Fibroblast of the aortic adventitia (primary cell): Measurements from ENCODE around the gene FURIN. TPM values are rescaled to one million over a fixed set of nuclear protein-coding genes. Genes with fewer than 3 reads are reported as not detected.

Experiments
- DNase-seq: peaks from one replicate; pipeline ENCODE4 v3.0.0-alpha.2; 2010; ENCODE audit warnings: low read depth
- H3K4me3 ChIP-seq: 2 replicates; pipeline ENCODE4 v1.5.1; 2011; ENCODE audit warnings: low read depth, mild to moderate bottlenecking, control low read depth, low read length, moderate library complexity
- CTCF ChIP-seq: IDR thresholded peaks from 2 replicates; pipeline ENCODE4 v1.5.1; 2011; ENCODE audit warnings: mild to moderate bottlenecking, low read length, control low read depth, inconsistent platforms; ENCODE audit not compliant: insufficient read depth
- small RNA-seq: library from RNA; depleted of rRNA; stranded (forward); fragments of <200 nt; gene quantifications from one replicate; pipeline ENCODE3, GENCODE V24; 2012
- total RNA-seq: library from RNA; depleted of rRNA; stranded (reverse); fragments of >200 nt; gene quantifications from 2 replicates; pipeline ENCODE4 v1.2.3, GENCODE V29; 2012; ENCODE audit warnings: low replicate concordance

The FURIN gene
- total RNA-seq, 1 donor = 45.0 TPM

GRCh38 chr15:90931828-90932659 is 63.7 kb downstream of the FURIN start, which contains the start of gene HDDC3:
Gene HDDC3 (minus strand): TSS chr15:90932549. CDS start chr15:90932540, 9 bp downstream.
- H3K4me3 ChIP-seq = peak within 1 kb of the TSS; percentile 92
- DNase-seq = peak; percentile 81
- peak; percentile 88 for TF ChIP-seq CTCF

- TF ChIP-seq CTCF = no peak
- H3K4me3 ChIP-seq = peak overlapping the region; percentile 25
- DNase-seq = no peak
These were observed 64.2 kb downstream of the FURIN start for GRCh38 chr15:90932660-90932991.

Small RNAs within 50 kb of the gene (small RNA-seq; reads per million reads assigned to genes)
- gene RN7SL363P = not detected

Other genes starting within 250 kb of the FURIN start
- gene BLM, start 151.2 kb upstream of the FURIN start, total RNA-seq = 3.8 and 12.2 TPM in 2 replicates
- 19.0 and 23.1 TPM in 2 replicates for gene FES, start 15.9 kb downstream of the FURIN start, total RNA-seq
- 5.2 and 11.0 TPM in 2 replicates for gene MAN2A2, start 34.7 kb downstream of the FURIN start, total RNA-seq
- gene HDDC3, start 64.0 kb downstream of the FURIN start, total RNA-seq = 4.3 and 12.9 TPM in 2 replicates
- gene UNC45A, start 66.7 kb downstream of the FURIN start, total RNA-seq = 66.5 and 75.6 TPM in 2 replicates
- 10.1 and 22.7 TPM in 2 replicates for gene RCCD1, start 86.3 kb downstream of the FURIN start, total RNA-seq
- 10.7 and 109 TPM in 2 replicates for gene PRC1, start 125.9 kb downstream of the FURIN start, total RNA-seq
- 5.3 and 31.2 TPM in 2 replicates for gene VPS33B, start 154.0 kb downstream of the FURIN start, total RNA-seq
- 0.08 TPM in 1 of 2 replicates, not detected in the other for gene SV2B, start 231.7 kb downstream of the FURIN start, total RNA-seq